Activated CD4-positive, alpha-beta T cell treated with anti-CD3 and anti-CD28 coated beads, Interleukin-2, amount 50 U/mL, for 4 hours (primary cell): ENCODE data around the gene STX18.

ENCODE experiments used
- DNase-seq, 2 experiments: peaks; one replicate each; pipeline ENCODE4 v3.0.0-alpha.2; 2020

Gene STX18

GRCh38 chr4:4395849-4396627 lies 145.8 kb downstream of the STX18 start:
- no peak for DNase-seq

GRCh38 chr4:4395371-4395770 lies 146.5 kb downstream of the STX18 start:
- no peak for DNase-seq

- DNase-seq, result no peak
Observed at GRCh38 chr4:4394644-4395043, 147.2 kb downstream of the STX18 start.

GRCh38 chr4:4392501-4393183 lies 149.2 kb downstream of the STX18 start:
- no peak for DNase-seq

- DNase-seq, result no peak
Observed at GRCh38 chr4:4391866-4392265, 150.0 kb downstream of the STX18 start.

- DNase-seq, result no peak
Observed at GRCh38 chr4:4390515-4391240, 151.2 kb downstream of the STX18 start.

GRCh38 chr4:4390046-4390445 lies 151.8 kb downstream of the STX18 start:
- DNase-seq, result no peak

GRCh38 chr4:4388836-4389575 lies 152.8 kb downstream of the STX18 start:
- no peak for DNase-seq

- no peak for DNase-seq
Observed at GRCh38 chr4:4388311-4388790, 153.5 kb downstream of the STX18 start.

GRCh38 chr4:4387531-4388310 lies 154.1 kb downstream of the STX18 start:
- no peak for DNase-seq

- peak; percentile 28 to 30 for DNase-seq
Observed at GRCh38 chr4:4386736-4387392, 155.0 kb downstream of the STX18 start, which contains the start of gene NSG1. Gene NSG1, plus strand, starts transcription at chr4:4387102. Its CDS starts 528 bp downstream, at chr4:4387630.

GRCh38 chr4:4386296-4386735 lies 155.5 kb downstream of the STX18 start:
- peak; percentile 28 to 35 for DNase-seq

GRCh38 chr4:4385729-4386295 lies 156.0 kb downstream of the STX18 start:
- no peak for DNase-seq

GRCh38 chr4:4384837-4385236 lies 157.0 kb downstream of the STX18 start:
- DNase-seq, result no peak

GRCh38 chr4:4383085-4383484 lies 158.8 kb downstream of the STX18 start:
- no peak for DNase-seq

- DNase-seq, result no peak
Observed at GRCh38 chr4:4379540-4380087, 162.2 kb downstream of the STX18 start.

- no peak for DNase-seq
Observed at GRCh38 chr4:4377732-4378460, 164.0 kb downstream of the STX18 start.

- DNase-seq, result no peak
Observed at GRCh38 chr4:4377191-4377590, 164.7 kb downstream of the STX18 start.

GRCh38 chr4:4376074-4376473 lies 165.8 kb downstream of the STX18 start:
- no peak for DNase-seq
